Mucosa of stomach (tissue), 1 donor: Measurements from ENCODE around the gene ZNF43.
"Not testable (repeated sequence)": the region's sequence is repeated elsewhere in the genome, so short reads cannot be mapped to it uniquely, and the experiment has no call there.

Source experiments
- H3K27me3 ChIP-seq: one replicate; pipeline ENCODE4 v1.7.0; 2013; ENCODE audit warnings: mild to moderate bottlenecking, low read length; ENCODE audit not compliant: control insufficient read depth, insufficient read depth
- H3K36me3 ChIP-seq: one replicate; pipeline ENCODE4 v1.7.0; 2013; ENCODE audit warnings: low read length; ENCODE audit not compliant: control insufficient read depth, insufficient read depth
- H3K4me1 ChIP-seq: one replicate; pipeline ENCODE4 v1.7.0; 2013; ENCODE audit warnings: mild to moderate bottlenecking, low read length; ENCODE audit not compliant: control insufficient read depth, insufficient read depth
- H3K4me3 ChIP-seq: one replicate; pipeline ENCODE4 v1.7.0; 2013; ENCODE audit warnings: low read length
- H3K9ac ChIP-seq: one replicate; pipeline ENCODE4 v1.7.0; 2013; ENCODE audit warnings: mild to moderate bottlenecking, low read length, moderate library complexity
- H3K9me3 ChIP-seq: one replicate; pipeline ENCODE4 v1.7.0; 2013; ENCODE audit warnings: mild to moderate bottlenecking, low read length, moderate library complexity; ENCODE audit not compliant: control insufficient read depth
- donor health status: Pancreatic carcinoma.

ZNF43 gene

DNA sequence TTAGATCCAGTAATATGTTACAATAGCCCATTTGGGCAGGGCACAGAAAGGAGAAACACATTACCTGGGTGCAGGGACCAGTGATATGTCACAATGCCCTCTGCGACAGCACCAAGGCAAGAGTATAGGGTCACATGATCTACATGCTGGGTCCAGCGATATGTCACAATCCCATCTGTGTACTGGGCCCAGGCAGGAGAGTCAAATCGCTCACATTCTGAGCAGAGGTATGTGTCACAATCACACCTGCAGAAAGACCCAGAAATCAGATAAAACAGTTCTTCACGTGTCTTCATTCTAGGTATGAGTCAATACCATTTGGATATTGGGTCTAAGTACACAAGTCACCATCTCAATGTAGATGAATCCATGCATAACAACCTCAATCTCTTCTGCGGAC is 7.1 kb upstream of the ZNF43 start:
- no peaks in the 10 kb centered on the region for H3K9me3 ChIP-seq
- no peak overlapping the region for H3K9ac ChIP-seq
- no peaks in the 10 kb centered on the region for H3K27me3 ChIP-seq
- no peaks in the 10 kb centered on the region for H3K36me3 ChIP-seq
- no peak overlapping the region for H3K4me3 ChIP-seq
- H3K4me1 ChIP-seq = no peaks in the 10 kb centered on the region

GRCh38 chr19:21841488-21842097 is 5.6 kb upstream of the ZNF43 start:
- Histone ChIP-seq H3K4me1 (no peaks in the 10 kb centered on the region), H3K9ac (no peak overlapping the region), H3K36me3 (no peaks in the 10 kb centered on the region), H3K4me3 (no peak overlapping the region), H3K9me3 (no peaks in the 10 kb centered on the region), H3K27me3 (no peaks in the 10 kb centered on the region)

GRCh38 chr19:21841081-21841480 is 5.1 kb upstream of the ZNF43 start:
- H3K9me3 ChIP-seq = no peaks in the 10 kb centered on the region
- H3K27me3 ChIP-seq = no peaks in the 10 kb centered on the region
- H3K9ac ChIP-seq = no peak overlapping the region
- no peaks in the 10 kb centered on the region for H3K36me3 ChIP-seq
- H3K4me3 ChIP-seq = no peak overlapping the region
- no peaks in the 10 kb centered on the region for H3K4me1 ChIP-seq

DNA sequence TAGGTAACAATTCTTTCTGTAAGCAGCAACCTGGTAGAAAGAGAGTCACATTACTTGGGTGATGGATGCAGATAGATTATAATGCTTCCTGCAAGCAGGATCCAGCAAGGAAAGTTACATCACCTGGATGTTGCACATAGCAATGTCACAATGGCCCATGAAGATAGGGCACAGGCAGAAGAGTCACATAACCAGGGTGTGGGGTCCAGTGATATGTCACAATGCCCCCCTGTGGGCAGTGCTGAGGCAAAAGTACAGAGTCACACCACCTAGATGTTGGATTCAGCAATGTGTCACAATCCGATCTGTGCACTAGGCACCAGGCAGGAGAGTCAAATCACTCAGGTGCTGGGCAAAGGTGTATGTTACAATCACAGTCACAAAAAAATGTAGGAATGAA is 4.0 kb upstream of the ZNF43 start:
- no peaks in the 10 kb centered on the region for H3K36me3 ChIP-seq

GRCh38 chr19:21838646-21839045 is 2.7 kb upstream of the ZNF43 start:
- H3K36me3 ChIP-seq = no peaks in the 10 kb centered on the region
- H3K27me3 ChIP-seq = no peaks in the 10 kb centered on the region
- H3K9ac ChIP-seq = no peak overlapping the region
- peaks cover 4% of the 10 kb centered on the region for H3K4me1 ChIP-seq
- H3K4me3 ChIP-seq = no peak overlapping the region
- no peaks in the 10 kb centered on the region for H3K9me3 ChIP-seq

More for the DNA sequence above, 4.0 kb upstream of the ZNF43 start:
- H3K4me1 ChIP-seq = peaks cover 4% of the 10 kb centered on the region
- no peak overlapping the region for H3K9ac ChIP-seq
- no peaks in the 10 kb centered on the region for H3K27me3 ChIP-seq
- no peak overlapping the region for H3K4me3 ChIP-seq
- no peaks in the 10 kb centered on the region for H3K9me3 ChIP-seq

DNA sequence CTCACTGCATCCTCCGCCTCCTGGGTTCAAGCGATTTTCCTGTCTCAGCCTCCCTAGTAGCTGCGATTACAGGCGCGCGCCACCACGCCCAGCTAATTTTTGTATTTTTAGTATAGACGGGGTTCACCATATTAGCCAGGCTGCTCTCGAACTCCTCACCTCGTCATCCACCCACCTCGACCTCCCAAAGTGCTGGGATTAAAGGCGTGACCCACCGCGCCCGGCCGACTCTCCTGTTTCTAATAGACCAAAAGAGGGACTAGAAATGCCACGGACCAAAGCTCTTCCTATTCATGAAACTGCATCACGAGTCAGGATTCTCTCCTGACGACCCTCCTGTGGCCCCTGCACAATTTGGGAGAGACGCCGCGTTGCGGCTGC is 563 bp downstream of the ZNF43 start:
- peaks cover 4% of the 10 kb centered on the region for H3K4me1 ChIP-seq
- peak overlapping the region; percentile 94 for H3K4me3 ChIP-seq
- no peaks in the 10 kb centered on the region for H3K36me3 ChIP-seq
- H3K27me3 ChIP-seq = no peaks in the 10 kb centered on the region
- no peaks in the 10 kb centered on the region for H3K9me3 ChIP-seq
- peak overlapping the region; percentile 90 for H3K9ac ChIP-seq

- H3K36me3 ChIP-seq = no peaks in the 10 kb centered on the region
These were observed 2.2 kb downstream of the ZNF43 start for GRCh38 chr19:21833733-21834132.

DNA sequence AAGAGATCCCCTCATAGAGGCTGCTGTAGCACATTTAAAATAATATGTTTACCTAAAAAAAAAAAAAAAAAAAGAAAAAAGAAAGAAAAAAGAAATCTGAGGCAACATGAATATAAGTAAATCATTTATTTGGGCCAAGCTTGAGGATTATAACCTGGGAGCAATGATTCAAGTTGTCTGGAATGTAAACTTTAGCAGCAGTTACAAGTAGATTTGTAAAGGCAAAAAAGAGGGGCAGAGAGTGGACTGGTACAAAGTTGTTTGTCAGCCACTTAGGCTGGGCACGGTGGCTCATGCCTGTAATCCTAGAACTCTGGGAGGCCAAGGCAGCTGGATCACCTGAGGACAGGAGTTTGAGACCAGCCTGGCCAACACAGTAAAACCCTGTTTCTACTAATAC is 11.3 kb downstream of the ZNF43 start:
- Histone ChIP-seq H3K9me3 (no peaks in the 10 kb centered on the region), H3K27me3 (no peaks in the 10 kb centered on the region), H3K4me1 (no peaks in the 10 kb centered on the region), H3K4me3 (no peak overlapping the region), H3K36me3 (no peaks in the 10 kb centered on the region), H3K9ac (no peak overlapping the region)

More at GRCh38 chr19:21833733-21834132, 2.2 kb downstream of the ZNF43 start:
- no peaks in the 10 kb centered on the region for H3K27me3 ChIP-seq
- no peak overlapping the region for H3K9ac ChIP-seq
- no peak overlapping the region for H3K4me3 ChIP-seq
- H3K4me1 ChIP-seq = peaks cover 4% of the 10 kb centered on the region
- no peaks in the 10 kb centered on the region for H3K9me3 ChIP-seq

- Histone ChIP-seq H3K4me3 (no peak overlapping the region), H3K27me3 (no peaks in the 10 kb centered on the region), H3K9me3 (no peaks in the 10 kb centered on the region), H3K36me3 (no peaks in the 10 kb centered on the region), H3K9ac (no peak overlapping the region), H3K4me1 (no peaks in the 10 kb centered on the region)
These were observed 12.8 kb downstream of the ZNF43 start for GRCh38 chr19:21823224-21823623.

DNA sequence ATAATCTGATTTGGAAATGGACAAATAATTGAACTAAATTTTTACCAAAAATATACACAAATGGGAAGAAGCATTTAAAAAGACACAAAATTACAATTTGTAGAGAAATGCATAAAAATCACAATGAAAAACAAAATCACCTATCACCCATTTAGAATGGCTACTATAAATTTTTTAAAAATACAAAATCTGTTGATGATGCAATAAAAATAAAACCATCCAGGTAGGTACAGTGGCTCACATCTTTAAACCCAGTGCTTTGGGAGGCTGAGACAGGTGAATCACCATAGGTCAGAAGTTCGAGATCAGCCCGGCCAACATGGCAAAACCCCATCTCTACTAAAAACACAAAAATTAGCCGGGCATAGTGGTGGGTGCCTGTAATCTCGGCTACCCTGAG is 23.5 kb downstream of the ZNF43 start:
- Histone ChIP-seq H3K27me3 (no peaks in the 10 kb centered on the region), H3K4me1 (no peaks in the 10 kb centered on the region), H3K9me3 (peaks cover 33% of the 10 kb centered on the region), H3K9ac (no peak overlapping the region), H3K4me3 (no peak overlapping the region), H3K36me3 (peaks cover 12% of the 10 kb centered on the region)

- peaks cover 32% of the 10 kb centered on the region for H3K9me3 ChIP-seq
- H3K4me3 ChIP-seq, H3K27me3 ChIP-seq, H3K36me3 ChIP-seq, H3K4me1 ChIP-seq, H3K9ac ChIP-seq: not testable (repeated sequence)
These were observed 27.5 kb downstream of the ZNF43 start for GRCh38 chr19:21808400-21809000.

- Histone ChIP-seq H3K9me3 (no peaks in the 10 kb centered on the region), H3K36me3 (no peaks in the 10 kb centered on the region), H3K27me3 (no peaks in the 10 kb centered on the region), H3K4me3 (no peak overlapping the region), H3K9ac (no peak overlapping the region), H3K4me1 (no peaks in the 10 kb centered on the region)
These were observed 46.4 kb downstream of the ZNF43 start for GRCh38 chr19:21789466-21790085.
